GM23248 (cell line): ENCODE results near the gene CRYBG1. TPM values are rescaled to one million over a fixed set of nuclear protein-coding genes. Genes with fewer than 3 reads are reported as not detected.

ENCODE experiments used
- DNase-seq: peaks from one replicate; pipeline ENCODE4 v3.0.0-alpha.2; 2015
- H2AFZ ChIP-seq: fragments of 200-600 bp; sonication (generic); 2 replicates; pipeline ENCODE4 v1.6.1; 2016; ENCODE audit warnings: antibody characterized with exemption
- H3F3A ChIP-seq: fragments of 200-600 bp; sonication (generic); 2 replicates; pipeline ENCODE4 v1.6.1; 2016; ENCODE audit warnings: mild to moderate bottlenecking, antibody characterized with exemption, mixed run types; ENCODE audit not compliant: insufficient read depth
- H3K27ac ChIP-seq: fragments of 200-600 bp; sonication (generic); 2 replicates; pipeline ENCODE4 v1.5.1; 2016; ENCODE audit warnings: mild to moderate bottlenecking
- H3K27me3 ChIP-seq: fragments of 200-600 bp; sonication (generic); replicated peaks from 2 replicates; pipeline ENCODE4 v1.6.1; 2016; ENCODE audit warnings: mild to moderate bottlenecking; ENCODE audit not compliant: insufficient read depth
- H3K36me3 ChIP-seq: fragments of 200-600 bp; sonication (generic); 2 replicates; pipeline ENCODE4 v1.6.1; 2016; ENCODE audit warnings: low read depth, mild to moderate bottlenecking
- H3K4me1 ChIP-seq: fragments of 200-600 bp; sonication (generic); 2 replicates; pipeline ENCODE4 v1.6.1; 2016; ENCODE audit warnings: mild to moderate bottlenecking; ENCODE audit not compliant: insufficient read depth
- H3K4me2 ChIP-seq: fragments of 200-600 bp; sonication (generic); one replicate; pipeline ENCODE4 v1.6.1; 2016; ENCODE audit warnings: mild to moderate bottlenecking; ENCODE audit not compliant: unreplicated experiment
- H3K4me3 ChIP-seq: fragments of 200-600 bp; sonication (generic); 2 replicates; pipeline ENCODE4 v1.5.1; 2016; ENCODE audit warnings: mild to moderate bottlenecking
- H3K79me2 ChIP-seq: fragments of 200-600 bp; sonication (generic); 2 replicates; pipeline ENCODE4 v1.6.1; 2016; ENCODE audit warnings: mild to moderate bottlenecking; ENCODE audit not compliant: insufficient read depth
- H3K9ac ChIP-seq: fragments of 200-600 bp; sonication (generic); 2 replicates; pipeline ENCODE4 v1.6.1; 2016; ENCODE audit warnings: mild to moderate bottlenecking
- H3K9me2 ChIP-seq: fragments of 200-600 bp; sonication (generic); 2 replicates; pipeline ENCODE4 v1.6.1; 2016; ENCODE audit warnings: mixed run types, mild to moderate bottlenecking, moderate library complexity; ENCODE audit not compliant: insufficient read depth
- H3K9me3 ChIP-seq: fragments of 200-600 bp; sonication (generic); one replicate; pipeline ENCODE4 v1.6.1; 2017; ENCODE audit warnings: low read depth
- H4K20me1 ChIP-seq: fragments of 200-600 bp; sonication (generic); 2 replicates; pipeline ENCODE4 v1.6.0; 2016; ENCODE audit not compliant: insufficient read depth
- EZH2 ChIP-seq: fragments of 200-600 bp; sonication (generic); IDR thresholded peaks from 2 replicates; pipeline ENCODE4 v1.6.1; 2018; ENCODE audit warnings: antibody characterized with exemption, mild to moderate bottlenecking; ENCODE audit not compliant: insufficient read depth, poor library complexity, severe bottlenecking
- EZH2phosphoT487 ChIP-seq: fragments of 200-600 bp; sonication (generic); IDR thresholded peaks from 2 replicates; pipeline ENCODE4 v1.6.1; 2018; ENCODE audit warnings: antibody characterized with exemption, moderate library complexity, mild to moderate bottlenecking, low read depth; ENCODE audit not compliant: insufficient read depth
- WGBS, 2 experiments: methylation state at CpG; one replicate each; pipeline ENCODE4 v1.1.6; 2015 to 2017; ENCODE audit warnings: low lambda C conversion rate in 2 of 2, low coverage in 1 of 2; ENCODE audit errors: missing lambda C conversion rate in 2 of 2; 5-methylcytosine and 5-hydroxymethylcytosine counted together
- in situ Hi-C: fragments of 300-500 bp; cut with MboI; formaldehyde crosslinking; loops from 2 replicates; pipeline ENCODE4 v1.15.0; 2020
- polyA plus RNA-seq: library from polyadenylated mRNA; unstranded; fragments of >200 nt; fragmentation: Nextera tagmentation; extraction: Ambion mirVana; gene quantifications from 2 replicates; pipeline ENCODE4 v1.2.1, GENCODE V29; 2016
- total RNA-seq: library from RNA; depleted of rRNA; stranded (reverse); fragments of >200 nt; shearing (Covaris generic); gene quantifications from 2 replicates; pipeline ENCODE4 v1.2.3, GENCODE V29; 2014

Gene CRYBG1
- total and polyA plus RNA-seq, 2 experiments from 2014 or later = 1.9 to 8.4 TPM

GRCh38 chr6:106334646-106335448 is 25.7 kb upstream of the CRYBG1 start:
- Histone ChIP-seq H3K36me3 (no peaks in the 10 kb centered on the region), H3K79me2 (no peaks in the 10 kb centered on the region), H3K4me1 (no peaks in the 10 kb centered on the region), H3K9me3 (no peaks in the 10 kb centered on the region), H3K9me2 (no peaks in the 10 kb centered on the region), H2AFZ (no peak overlapping the region), H3K9ac (no peak overlapping the region), H4K20me1 (no peaks in the 10 kb centered on the region), H3K4me3 (no peak overlapping the region), H3K4me2 (no peak overlapping the region), H3F3A (0 out of 2 replicates have a peak, but pooled peaks cover 4% of the 10 kb centered on the region), H3K27me3 (peaks cover 15% of the 10 kb centered on the region), H3K27ac (no peak overlapping the region)
- 12 to 14% methylated on average over 5 of the region's 5 CpGs for WGBS, 2 experiments
- in situ Hi-C loops = loop anchor here (5.0 kb wide), 1 partner anchor 232 kb away; no protein-coding TSS in a partner anchor
- peak; percentile 71 for DNase-seq
- no peak for TF ChIP-seq EZH2
- TF ChIP-seq EZH2phosphoT487 = no peak

DNA sequence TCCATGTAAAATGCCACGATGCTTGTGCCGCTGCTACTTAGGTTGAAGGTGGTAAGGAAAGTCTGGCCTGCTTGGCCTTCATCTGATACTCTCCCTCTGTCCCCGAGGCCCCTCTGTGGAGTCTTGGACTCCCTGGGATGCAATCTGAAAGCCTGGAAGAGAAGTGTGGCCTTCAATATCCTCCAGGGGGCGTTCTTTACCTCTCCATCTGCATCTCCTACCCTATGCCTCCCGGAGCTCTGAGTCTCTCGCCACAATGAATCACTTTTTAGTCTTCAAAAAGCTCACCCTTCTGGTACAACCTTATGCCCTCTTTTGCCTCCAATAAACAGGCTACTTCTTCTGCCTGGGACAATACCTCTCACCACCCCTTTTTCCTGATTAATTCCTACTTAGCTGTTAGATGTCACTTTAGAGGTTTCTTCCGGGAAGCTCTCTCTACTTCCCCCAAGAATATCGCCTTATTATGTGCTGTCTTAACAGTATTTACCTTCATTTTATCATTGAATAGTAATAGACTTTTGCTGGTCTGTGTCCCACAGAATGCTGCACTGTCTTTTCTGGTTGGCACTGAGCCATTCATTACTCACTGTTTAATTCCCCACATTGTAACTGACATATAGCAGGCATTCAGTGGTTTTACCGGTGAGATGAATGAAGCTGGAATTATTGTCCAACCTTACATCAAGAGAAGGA is 21.0 kb upstream of the CRYBG1 start:
- DNase-seq = peak; percentile 91
- H3F3A ChIP-seq = 0 out of 2 replicates have a peak, but pooled peaks cover 7% of the 10 kb centered on the region
- no peaks in the 10 kb centered on the region for H3K4me1 ChIP-seq
- H3K27me3 ChIP-seq = peaks cover 7% of the 10 kb centered on the region; the same call in 1 of the 2 replicates
- no peaks in the 10 kb centered on the region for H3K79me2 ChIP-seq
- in situ Hi-C loops = loop anchor here (10.0 kb wide), 1 partner anchor 645 kb away; no protein-coding TSS in a partner anchor
- peak overlapping the region; percentile 47; the same call in 1 of the 2 replicates for H2AFZ ChIP-seq
- H3K27ac ChIP-seq = no peak overlapping the region
- WGBS, 2 experiments = 9 to 11% methylated on average over 9 of the region's 9 CpGs
- no peak overlapping the region for H3K9ac ChIP-seq
- TF ChIP-seq EZH2phosphoT487 (no peak), EZH2 (no peak)
- H3K9me3 ChIP-seq = no peaks in the 10 kb centered on the region
- peak overlapping the region; percentile 45 for H3K4me2 ChIP-seq
- no peaks in the 10 kb centered on the region for H3K9me2 ChIP-seq
- H3K36me3 ChIP-seq = no peaks in the 10 kb centered on the region
- H4K20me1 ChIP-seq = no peaks in the 10 kb centered on the region
- H3K4me3 ChIP-seq = no peak overlapping the region

- no peaks in the 10 kb centered on the region for H3K9me3 ChIP-seq
- no peak for TF ChIP-seq EZH2phosphoT487
- TF ChIP-seq EZH2 = no peak
- H3F3A ChIP-seq = no peaks in the 10 kb centered on the region
- H4K20me1 ChIP-seq = no peaks in the 10 kb centered on the region
- H3K79me2 ChIP-seq = no peaks in the 10 kb centered on the region
- no peak overlapping the region for H3K4me2 ChIP-seq
- H3K27ac ChIP-seq = no peak overlapping the region
- in situ Hi-C loops = loop anchor here (10.0 kb wide), 1 partner anchor 638 kb away; no protein-coding TSS in a partner anchor
- H3K36me3 ChIP-seq = no peaks in the 10 kb centered on the region
- H3K27me3 ChIP-seq = peaks cover 22% of the 10 kb centered on the region; the same call in 1 of the 2 replicates
- H3K4me3 ChIP-seq = no peak overlapping the region
- no peaks in the 10 kb centered on the region for H3K9me2 ChIP-seq
- H3K9ac ChIP-seq = no peak overlapping the region
- H2AFZ ChIP-seq = no peak overlapping the region
- WGBS, 2 experiments = 0 to 17% methylated on average over 1 of the region's 1 CpG
- no peaks in the 10 kb centered on the region for H3K4me1 ChIP-seq
- DNase-seq = no peak
Observed at GRCh38 chr6:106347219-106347618, 13.3 kb upstream of the CRYBG1 start.

- peak; percentile 5 for DNase-seq
- WGBS, 2 experiments = 36 to 38% methylated on average over 1 of the region's 1 CpG
- Histone ChIP-seq H3K9me2 (no peaks in the 10 kb centered on the region), H3K9ac (no peak overlapping the region), H2AFZ (no peak overlapping the region), H3K27me3 (peaks cover 40% of the 10 kb centered on the region), H3K27ac (no peak overlapping the region), H3K4me3 (no peak overlapping the region), H3K36me3 (no peaks in the 10 kb centered on the region), H3K9me3 (no peaks in the 10 kb centered on the region), H3K4me1 (no peaks in the 10 kb centered on the region), H3K79me2 (no peaks in the 10 kb centered on the region), H3F3A (no peaks in the 10 kb centered on the region), H3K4me2 (no peak overlapping the region), H4K20me1 (no peaks in the 10 kb centered on the region; the same call in 1 of the 2 replicates)
- in situ Hi-C loops = no loop called here
- TF ChIP-seq EZH2 = no peak
- TF ChIP-seq EZH2phosphoT487 = no peak
Observed at GRCh38 chr6:106356378-106356777, 4.1 kb upstream of the CRYBG1 start.
